ENCODE results near the gene THOC7.

- TF ChIP-seq, protein P1, sequence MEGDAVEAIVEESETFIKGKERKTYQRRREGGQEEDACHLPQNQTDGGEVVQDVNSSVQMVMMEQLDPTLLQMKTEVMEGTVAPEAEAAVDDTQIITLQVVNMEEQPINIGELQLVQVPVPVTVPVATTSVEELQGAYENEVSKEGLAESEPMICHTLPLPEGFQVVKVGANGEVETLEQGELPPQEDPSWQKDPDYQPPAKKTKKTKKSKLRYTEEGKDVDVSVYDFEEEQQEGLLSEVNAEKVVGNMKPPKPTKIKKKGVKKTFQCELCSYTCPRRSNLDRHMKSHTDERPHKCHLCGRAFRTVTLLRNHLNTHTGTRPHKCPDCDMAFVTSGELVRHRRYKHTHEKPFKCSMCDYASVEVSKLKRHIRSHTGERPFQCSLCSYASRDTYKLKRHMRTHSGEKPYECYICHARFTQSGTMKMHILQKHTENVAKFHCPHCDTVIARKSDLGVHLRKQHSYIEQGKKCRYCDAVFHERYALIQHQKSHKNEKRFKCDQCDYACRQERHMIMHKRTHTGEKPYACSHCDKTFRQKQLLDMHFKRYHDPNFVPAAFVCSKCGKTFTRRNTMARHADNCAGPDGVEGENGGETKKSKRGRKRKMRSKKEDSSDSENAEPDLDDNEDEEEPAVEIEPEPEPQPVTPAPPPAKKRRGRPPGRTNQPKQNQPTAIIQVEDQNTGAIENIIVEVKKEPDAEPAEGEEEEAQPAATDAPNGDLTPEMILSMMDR (IDR thresholded peaks at IDR 0.05): no peak
- no peak for TF ChIP-seq POLR2A (IDR thresholded peaks at IDR 0.05)
Observed at GRCh38 chr3:63875510-63875909, 11.9 kb upstream of the THOC7 start.
